Stimulated activated CD4-positive, alpha-beta T cell treated with anti-CD3 and anti-CD28 coated beads, Interleukin-1b, Interleukin-23, amount 100 ng/mL, for 1 hour (primary cell): ENCODE measurements around the gene HES4.
A peak's percentile ranks its signal among the peaks of the same experiment; 100 is the strongest.

Experiments
- DNase-seq, 2 donors: peaks; one replicate each; pipeline ENCODE4 v3.0.0-alpha.2; 2020; ENCODE audit warnings: low read depth in 2 of 2

HES4 gene

GRCh38 chr1:999725-1000356 lies at the start of gene HES4:
Gene HES4 (minus strand): TSS chr1:1000097. CDS start chr1:999973, 124 bp downstream.
- no peak for DNase-seq

- no peak for DNase-seq
Measured at GRCh38 chr1:1048765-1049164, 48.9 kb upstream of the HES4 start.

- no peak for DNase-seq
Measured at GRCh38 chr1:1047963-1048362, 48.1 kb upstream of the HES4 start.

GRCh38 chr1:1047407-1047806 lies 47.5 kb upstream of the HES4 start:
- DNase-seq = no peak

GRCh38 chr1:1046767-1047166 lies 46.9 kb upstream of the HES4 start:
- no peak for DNase-seq

- no peak for DNase-seq
Measured at GRCh38 chr1:1046243-1046642, 46.3 kb upstream of the HES4 start.

- DNase-seq = no peak
Measured at GRCh38 chr1:1045129-1045528, 45.2 kb upstream of the HES4 start.

GRCh38 chr1:1044455-1045078 lies 44.7 kb upstream of the HES4 start:
- no peak for DNase-seq

- no peak for DNase-seq
Measured at GRCh38 chr1:1043921-1044320, 44.0 kb upstream of the HES4 start.

GRCh38 chr1:1043411-1043810 lies 43.5 kb upstream of the HES4 start:
- DNase-seq = no peak

- no peak for DNase-seq
Measured at GRCh38 chr1:1042835-1043234, 42.9 kb upstream of the HES4 start.

- DNase-seq = no peak
Measured at GRCh38 chr1:1041873-1042272, 42.0 kb upstream of the HES4 start.

GRCh38 chr1:1041092-1041523 lies 41.2 kb upstream of the HES4 start:
- no peak for DNase-seq

GRCh38 chr1:1040004-1040991 lies 40.4 kb upstream of the HES4 start:
- DNase-seq = peak; percentile 53 to 57

- no peak for DNase-seq
Measured at GRCh38 chr1:1039145-1039910, 39.4 kb upstream of the HES4 start.

GRCh38 chr1:1038694-1039093 lies 38.8 kb upstream of the HES4 start:
- DNase-seq = no peak

GRCh38 chr1:1037366-1038327 lies 37.8 kb upstream of the HES4 start:
- no peak for DNase-seq

GRCh38 chr1:1035291-1035943 lies 35.5 kb upstream of the HES4 start:
- DNase-seq = no peak

- no peak for DNase-seq
Measured at GRCh38 chr1:1034439-1034781, 34.5 kb upstream of the HES4 start.
